CMK (cell line): ENCODE results near the gene RFX2.
"Not testable (repeated sequence)": the region's sequence is repeated elsewhere in the genome, so short reads cannot be mapped to it uniquely, and the experiment has no call there.

Experiments used
- DNase-seq: peaks from one replicate; pipeline ENCODE4 v3.0.0-alpha.2; 2010; ENCODE audit warnings: low read depth

Gene RFX2

DNA sequence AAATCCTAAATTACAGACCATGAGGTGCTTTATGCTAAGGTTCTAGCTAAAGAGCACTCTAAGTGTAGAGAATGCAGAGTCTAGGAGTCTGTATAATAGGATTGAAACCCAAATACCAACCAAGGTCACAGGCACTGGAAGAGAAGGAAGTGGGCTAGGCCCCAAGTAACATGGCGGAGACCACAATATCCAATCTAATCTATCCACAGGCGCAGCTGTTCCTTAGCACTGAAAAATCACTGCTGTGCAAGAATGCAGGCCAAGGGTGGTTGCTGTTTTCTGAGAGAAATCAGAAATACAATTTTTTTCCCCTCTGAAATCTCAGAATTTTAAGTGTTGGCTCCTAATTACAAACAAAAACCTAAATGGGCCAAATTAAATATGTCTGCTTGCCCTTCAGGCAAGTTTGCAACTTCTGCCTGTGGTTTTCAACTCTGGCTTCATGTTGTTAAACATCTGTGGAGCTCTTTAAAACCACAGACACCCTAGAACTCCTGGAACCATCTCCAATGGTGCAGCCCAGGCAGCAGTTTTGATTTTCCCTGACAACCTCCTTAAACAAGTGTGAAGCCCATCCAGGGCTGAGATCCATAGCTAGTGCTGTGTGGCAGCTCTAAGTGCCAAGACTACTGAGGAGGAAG is 138.5 kb downstream of the RFX2 start:
- DNase-seq, result no peak

DNA sequence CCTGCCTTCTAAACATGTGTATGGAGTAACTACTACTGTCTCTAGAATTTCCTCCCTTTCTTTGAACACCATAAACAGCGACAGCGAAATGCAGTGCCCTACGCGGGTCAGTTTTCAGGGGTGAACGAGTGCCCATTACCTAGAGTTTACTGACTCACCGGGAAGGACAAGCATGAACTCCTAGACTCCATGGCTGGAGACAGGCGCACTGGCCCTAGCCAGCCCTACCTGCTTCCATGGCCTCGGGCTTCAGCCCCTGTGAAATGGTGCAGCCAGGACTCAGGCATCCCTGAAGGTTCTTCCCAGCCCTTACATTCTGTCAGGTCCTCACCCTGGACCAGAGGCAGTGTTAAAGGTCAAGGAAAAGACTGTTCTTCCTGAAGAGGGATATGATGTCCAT is 140.8 kb downstream of the RFX2 start:
- DNase-seq, result no peak

- no peak for DNase-seq
These were observed 141.6 kb downstream of the RFX2 start for GRCh38 chr19:5968431-5969373.

GRCh38 chr19:5967994-5968430 is 142.3 kb downstream of the RFX2 start:
- DNase-seq, result peak; percentile 61

DNA sequence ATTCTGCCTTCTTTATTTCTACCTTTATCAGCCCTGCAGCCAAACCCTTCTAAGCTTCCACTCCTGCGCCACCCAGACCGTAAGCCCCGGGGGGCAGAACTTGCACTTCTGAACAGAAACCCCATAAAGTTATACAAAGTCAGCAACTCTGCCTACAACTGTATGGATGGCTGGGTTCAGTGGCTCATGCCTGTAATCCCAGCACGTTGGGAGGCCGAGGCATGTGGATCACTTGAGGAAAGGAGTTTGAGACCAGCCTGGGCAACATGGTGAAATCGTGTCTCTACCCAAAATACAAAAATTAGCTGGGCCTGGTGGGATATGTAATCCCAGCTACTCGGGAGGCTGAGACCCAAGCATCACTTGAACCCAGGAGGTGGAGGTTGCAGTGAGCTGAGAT is 142.7 kb downstream of the RFX2 start:
- DNase-seq, result no peak

DNA sequence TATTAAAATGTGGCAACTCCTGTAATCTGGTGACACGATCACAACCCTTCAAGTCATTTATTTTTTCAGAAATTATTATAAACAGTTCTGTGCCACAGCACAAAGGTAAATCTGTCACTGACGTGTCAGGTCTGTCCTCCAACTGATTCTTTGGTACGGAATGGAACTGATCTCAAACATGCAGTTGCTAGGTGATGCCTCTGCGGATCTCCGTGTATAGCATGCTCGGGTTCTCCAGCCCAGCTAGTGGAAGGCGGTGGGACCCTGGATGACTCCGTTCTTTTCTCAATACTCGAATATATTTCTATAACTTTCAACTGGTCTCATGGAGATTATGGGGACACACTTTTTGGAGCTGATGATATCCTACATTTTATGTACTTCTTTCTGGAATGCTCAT is 143.4 kb downstream of the RFX2 start:
- no peak for DNase-seq

GRCh38 chr19:5966215-5966614 is 144.1 kb downstream of the RFX2 start:
- no peak for DNase-seq

- no peak for DNase-seq
These were observed 145.3 kb downstream of the RFX2 start for GRCh38 chr19:5964816-5965565.

- no peak for DNase-seq
These were observed 146.4 kb downstream of the RFX2 start for GRCh38 chr19:5963855-5964254.

DNA sequence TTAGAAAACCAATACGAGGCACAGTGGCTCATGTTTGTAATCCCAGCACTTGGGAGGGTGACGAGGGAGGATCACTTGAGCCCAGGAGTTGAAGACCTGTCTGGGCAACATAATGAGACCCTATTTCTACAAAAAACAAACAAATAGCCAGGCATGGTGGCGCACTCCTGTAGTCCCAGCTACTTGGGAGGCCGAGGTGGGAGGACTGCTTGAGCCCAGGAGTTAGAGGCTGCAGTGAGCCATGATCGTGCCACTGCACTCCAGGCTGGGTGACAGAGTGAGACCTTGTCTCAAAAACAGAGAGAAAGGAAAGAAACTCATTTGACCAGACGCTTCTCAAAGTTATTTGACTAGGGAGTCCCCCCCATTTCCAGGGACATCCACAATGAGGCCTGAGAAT is 147.0 kb downstream of the RFX2 start:
- DNase-seq, result not testable (repeated sequence)

DNA sequence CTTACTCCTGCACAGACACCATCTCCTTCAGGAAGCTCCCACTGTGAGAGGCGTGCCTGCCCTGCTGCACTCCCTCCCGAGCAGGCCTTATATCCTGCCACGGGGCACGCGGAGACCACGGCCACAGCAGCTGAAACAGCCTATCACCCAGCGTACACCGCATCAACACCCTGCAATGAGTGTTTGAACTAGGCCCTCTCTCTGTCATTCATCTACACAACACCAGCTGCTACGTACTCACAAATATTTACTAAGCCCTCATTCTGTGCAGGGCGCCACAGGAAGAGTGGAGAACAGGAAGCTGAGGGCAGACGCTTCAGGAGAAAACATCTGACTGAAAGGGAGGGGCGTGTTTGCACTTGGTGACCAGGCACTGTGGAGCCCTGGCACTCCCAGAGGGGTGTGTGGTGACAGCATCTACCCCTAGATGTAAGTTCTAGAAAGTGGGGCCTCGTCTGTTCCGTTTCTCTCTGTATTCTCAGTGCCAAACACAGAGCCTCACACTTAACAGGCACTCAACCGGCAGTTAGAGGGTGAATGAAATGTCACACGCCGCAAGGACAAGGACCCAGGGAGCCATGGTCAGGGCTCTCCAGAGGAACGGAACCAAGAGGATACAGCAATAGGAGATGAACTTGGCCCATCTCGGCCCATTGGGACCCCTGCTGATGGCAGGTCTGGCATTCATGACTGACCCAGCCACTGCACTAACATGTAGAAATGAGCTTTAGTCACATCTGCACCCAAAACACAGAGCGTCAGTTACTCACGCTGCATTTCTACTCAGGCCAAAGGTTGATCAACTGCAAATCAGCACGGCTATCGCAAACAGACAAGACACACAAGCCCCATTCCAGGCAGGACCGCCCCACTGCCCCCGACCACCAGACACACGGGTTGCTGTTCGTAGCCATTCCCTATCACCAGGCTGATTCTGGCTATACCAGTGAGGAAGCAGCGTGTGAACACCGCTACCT is 148.0 kb downstream of the RFX2 start:
- DNase-seq, result peak; percentile 76

DNA sequence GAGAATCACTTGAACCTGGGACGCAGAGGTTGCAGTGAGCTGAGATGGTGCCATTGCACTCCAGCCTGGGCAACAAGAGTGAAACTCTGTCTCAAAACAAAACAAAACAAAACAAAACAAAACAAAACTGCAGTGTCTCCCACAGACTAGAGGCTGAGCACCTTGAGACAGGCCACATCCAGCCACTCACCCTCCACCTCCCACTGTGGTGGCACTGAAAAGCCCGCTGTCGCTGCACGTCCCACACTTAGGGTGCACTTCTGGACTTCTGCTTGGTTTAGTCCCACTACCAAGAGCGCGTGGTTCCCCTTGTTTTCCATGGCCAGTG is 148.7 kb downstream of the RFX2 start:
- not testable (repeated sequence) for DNase-seq

GRCh38 chr19:5960005-5961001 is 150.0 kb downstream of the RFX2 start:
- no peak for DNase-seq

DNA sequence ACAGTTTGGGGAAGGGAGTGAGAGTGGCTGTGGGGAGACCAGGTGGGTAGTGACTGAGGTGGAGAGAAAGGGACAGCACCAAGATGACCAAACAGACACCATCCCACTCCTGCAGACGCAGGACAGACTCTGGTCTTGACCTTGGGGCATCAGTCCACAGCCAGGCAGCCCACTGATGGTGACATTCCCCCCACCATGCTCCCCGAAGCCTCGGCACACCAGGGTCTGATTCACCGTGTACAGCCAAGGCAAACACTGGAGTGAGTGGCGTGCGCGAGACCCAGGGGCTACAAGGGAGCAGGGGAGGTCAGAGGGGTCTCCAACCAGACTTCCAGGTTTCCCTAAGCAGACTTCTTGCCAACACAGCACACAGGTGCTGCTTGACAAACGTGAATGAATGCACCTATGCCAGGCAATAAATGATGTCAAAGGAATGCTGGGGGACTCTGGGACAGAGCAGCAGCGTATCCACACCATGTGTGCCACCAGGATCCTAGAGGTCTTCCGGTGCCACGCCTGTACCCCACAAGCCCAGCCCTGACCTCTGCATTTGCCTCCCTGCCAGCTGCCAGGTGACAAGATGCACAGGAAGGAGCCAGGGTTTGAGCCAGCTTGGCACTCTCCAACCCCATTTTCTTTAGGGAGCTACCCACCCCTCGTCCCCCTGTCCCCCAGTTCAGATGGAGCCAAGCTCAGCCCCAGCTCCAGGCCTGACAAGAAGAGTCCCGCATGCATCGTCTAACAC is 150.9 kb downstream of the RFX2 start:
- no peak for DNase-seq

DNA sequence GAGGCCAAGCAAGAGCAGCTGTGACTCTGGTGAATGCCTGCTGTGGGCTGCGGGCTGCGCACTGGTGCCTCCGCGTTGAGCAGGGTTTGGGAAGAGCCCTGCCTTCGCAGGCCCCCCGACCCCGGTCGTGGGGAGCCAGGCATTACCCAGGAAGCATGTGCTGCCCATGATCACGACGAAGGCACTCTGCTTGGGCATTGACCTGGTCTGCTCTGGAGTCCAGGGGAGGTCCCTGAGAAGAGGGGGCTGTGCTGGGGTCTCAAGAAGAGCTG is 151.5 kb downstream of the RFX2 start:
- no peak for DNase-seq

DNA sequence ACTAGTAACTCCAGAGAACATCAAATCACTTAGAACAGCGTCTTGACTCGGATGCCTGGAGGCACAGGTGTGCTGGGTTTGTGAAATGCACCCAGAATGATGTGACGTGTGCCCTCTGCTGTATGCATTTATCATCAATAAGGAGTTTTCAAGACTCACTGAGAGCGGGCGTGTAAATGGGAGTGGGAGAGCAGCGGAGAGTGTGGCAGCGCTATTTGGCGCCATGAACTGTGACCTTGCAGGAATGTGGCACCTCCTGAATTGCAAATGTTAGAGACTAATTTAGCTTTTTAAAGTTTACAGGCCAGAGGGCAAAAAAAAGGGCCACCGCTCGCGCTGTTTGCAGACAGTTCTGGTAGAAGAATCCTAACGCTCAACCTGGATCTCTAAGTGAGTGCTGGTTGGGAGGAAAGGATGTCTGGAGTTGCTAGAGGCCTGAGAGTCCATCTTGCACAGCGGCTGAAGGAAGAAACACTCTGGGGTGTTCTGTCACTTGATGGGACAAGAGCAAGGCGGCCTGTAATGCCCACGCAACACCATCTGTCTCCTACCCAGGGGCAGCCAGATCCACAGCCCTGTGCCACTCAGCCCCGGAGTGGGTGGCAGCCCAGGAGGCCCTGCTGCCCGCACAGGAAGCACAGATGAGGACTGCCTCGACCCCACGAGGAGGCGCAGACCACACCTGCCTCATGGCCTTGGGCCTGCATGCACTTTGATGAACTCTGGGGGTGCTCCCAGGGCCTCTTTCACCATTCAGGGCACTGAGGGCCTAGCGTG is 152.0 kb downstream of the RFX2 start:
- no peak for DNase-seq

DNA sequence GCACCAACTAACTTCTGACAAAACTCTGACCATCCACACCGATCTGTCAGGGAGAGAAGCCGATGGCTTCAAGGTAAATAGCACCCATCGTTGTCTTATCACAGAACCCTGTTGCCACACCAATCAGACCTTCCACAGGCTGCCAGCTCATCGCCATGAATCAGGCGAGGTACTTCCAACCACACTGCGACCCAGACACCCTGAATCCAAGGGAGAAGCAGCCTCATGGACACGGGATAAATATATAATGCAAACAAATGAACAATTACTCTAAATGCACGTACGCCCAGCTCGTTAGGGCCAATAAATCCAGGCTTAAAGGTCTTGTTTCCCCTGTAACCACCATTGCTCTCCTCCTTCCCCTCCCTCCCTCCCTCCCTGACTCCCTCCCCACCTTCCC is 153.1 kb downstream of the RFX2 start:
- no peak for DNase-seq

GRCh38 chr19:5956728-5957127 is 153.6 kb downstream of the RFX2 start:
- DNase-seq, result no peak

GRCh38 chr19:5956323-5956722 is 154.0 kb downstream of the RFX2 start:
- DNase-seq, result no peak
